SU-DHL-6 (cell line): Measurements from ENCODE around the gene HECW1.

Experiments
- H2AFZ ChIP-seq: fragments of 200-600 bp; sonication (generic); 2 replicates; pipeline ENCODE4 v1.6.1; 2014; ENCODE audit warnings: low read depth, mild to moderate bottlenecking, moderate library complexity, mixed read lengths, antibody characterized with exemption, low read length; ENCODE audit not compliant: severe bottlenecking
- H3F3A ChIP-seq: fragments of 200-600 bp; shearing (Covaris generic); 2 replicates; pipeline ENCODE4 v1.6.0; 2016; ENCODE audit warnings: antibody characterized with exemption, mild to moderate bottlenecking; ENCODE audit not compliant: insufficient read depth
- H3K27ac ChIP-seq: fragments of 200-600 bp; sonication (generic); 2 replicates; pipeline ENCODE4 v1.5.1; 2016; ENCODE audit warnings: low read depth, mild to moderate bottlenecking, low read length, moderate library complexity, mixed read lengths
- H3K27me3 ChIP-seq: fragments of 200-600 bp; sonication (generic), shearing (Covaris generic); 2 replicates; pipeline ENCODE4 v1.6.0; 2014; ENCODE audit warnings: mild to moderate bottlenecking, low read length
- H3K36me3 ChIP-seq: fragments of 200-600 bp; sonication (generic); 2 replicates; pipeline ENCODE4 v1.6.1; 2014; ENCODE audit warnings: mild to moderate bottlenecking, low read length, mixed read lengths
- H3K4me2 ChIP-seq: fragments of 300-600, 200-600 bp; shearing (Covaris generic), sonication (generic); 2 replicates; pipeline ENCODE4 v1.6.0; 2014; ENCODE audit warnings: low read length, low read depth, mild to moderate bottlenecking; ENCODE audit not compliant: poor library complexity, severe bottlenecking
- H3K4me3 ChIP-seq: fragments of 200-600 bp; sonication (generic); 2 replicates; pipeline ENCODE4 v1.5.1; 2014; ENCODE audit warnings: antibody characterized with exemption, low read length, mild to moderate bottlenecking, mixed read lengths; ENCODE audit not compliant: insufficient read depth, poor library complexity, severe bottlenecking
- H3K79me2 ChIP-seq: fragments of 200-600 bp; sonication (generic); 2 replicates; pipeline ENCODE4 v1.6.1; 2014; ENCODE audit warnings: mild to moderate bottlenecking, low read length, moderate library complexity; ENCODE audit not compliant: insufficient read depth
- H3K9ac ChIP-seq: fragments of 200-600 bp; sonication (generic); 2 replicates; pipeline ENCODE4 v1.7.0; 2014; ENCODE audit warnings: mild to moderate bottlenecking, low read length
- H3K9me2 ChIP-seq: fragments of 200-600 bp; sonication (generic); replicated peaks from 2 replicates; pipeline ENCODE4 v1.6.1; 2014; ENCODE audit warnings: low read length; ENCODE audit not compliant: insufficient read depth
- H3K9me3 ChIP-seq: fragments of 200-600 bp; sonication (generic); 2 replicates; pipeline ENCODE4 v1.6.1; 2014; ENCODE audit warnings: low read length, mixed read lengths; ENCODE audit not compliant: insufficient read depth
- H4K20me1 ChIP-seq: fragments of 200-600 bp; sonication (generic); 2 replicates; pipeline ENCODE4 v1.6.1; 2014; ENCODE audit warnings: low read depth, mild to moderate bottlenecking, antibody characterized with exemption, low read length, moderate library complexity, mixed read lengths
- CTCF ChIP-seq: fragments of 200-600 bp; sonication (generic); IDR thresholded peaks from one replicate; pipeline ENCODE4 v1.5.1; 2017; ENCODE audit warnings: antibody characterized with exemption, mild to moderate bottlenecking, low read length, moderate library complexity; ENCODE audit not compliant: insufficient read depth, poor library complexity, severe bottlenecking
- EZH2phosphoT487 ChIP-seq: fragments of 200-600 bp; sonication (generic), shearing (Covaris generic); conservative IDR thresholded peaks from 2 replicates; pipeline ENCODE4 v1.6.1; 2018; ENCODE audit warnings: mild to moderate bottlenecking, antibody characterized with exemption, low read length, moderate library complexity, mixed read lengths

HECW1 gene

GRCh38 chr7:43441231-43442130 lies 329.0 kb downstream of the HECW1 start:
- H3K9me2 ChIP-seq, result no peaks in the 10 kb centered on the region
- no peaks in the 10 kb centered on the region for H3K36me3 ChIP-seq
- H3K27ac ChIP-seq, result no peak overlapping the region
- TF ChIP-seq EZH2phosphoT487, result no peak
- no peak for TF ChIP-seq CTCF
- no peaks in the 10 kb centered on the region for H3K27me3 ChIP-seq
- no peaks in the 10 kb centered on the region for H3K79me2 ChIP-seq
- H3K4me2 ChIP-seq, result no peak overlapping the region
- no peak overlapping the region for H2AFZ ChIP-seq
- no peak overlapping the region for H3K9ac ChIP-seq
- no peaks in the 10 kb centered on the region for H4K20me1 ChIP-seq
- H3K9me3 ChIP-seq, result no peaks in the 10 kb centered on the region
- no peak overlapping the region for H3K4me3 ChIP-seq
- no peaks in the 10 kb centered on the region for H3F3A ChIP-seq

- no peak overlapping the region for H3K4me3 ChIP-seq
- no peaks in the 10 kb centered on the region for H3K9me3 ChIP-seq
- no peak overlapping the region for H3K4me2 ChIP-seq
- H3K36me3 ChIP-seq, result no peaks in the 10 kb centered on the region
- no peaks in the 10 kb centered on the region for H3F3A ChIP-seq
- H3K27me3 ChIP-seq, result no peaks in the 10 kb centered on the region
- H3K9ac ChIP-seq, result no peak overlapping the region
- H4K20me1 ChIP-seq, result no peaks in the 10 kb centered on the region
- TF ChIP-seq EZH2phosphoT487 (no peak), CTCF (no peak)
- no peak overlapping the region for H2AFZ ChIP-seq
- no peaks in the 10 kb centered on the region for H3K9me2 ChIP-seq
- H3K79me2 ChIP-seq, result no peaks in the 10 kb centered on the region
- no peak overlapping the region for H3K27ac ChIP-seq
These were observed 330.9 kb downstream of the HECW1 start for GRCh38 chr7:43443381-43443780.

GRCh38 chr7:43444711-43445578 lies 332.5 kb downstream of the HECW1 start:
- no peak overlapping the region for H3K4me3 ChIP-seq
- H3K36me3 ChIP-seq, result no peaks in the 10 kb centered on the region
- H4K20me1 ChIP-seq, result no peaks in the 10 kb centered on the region
- TF ChIP-seq CTCF (no peak), EZH2phosphoT487 (no peak)
- no peak overlapping the region for H3K9ac ChIP-seq
- no peak overlapping the region for H3K4me2 ChIP-seq
- no peaks in the 10 kb centered on the region for H3F3A ChIP-seq
- H3K79me2 ChIP-seq, result no peaks in the 10 kb centered on the region
- H3K27me3 ChIP-seq, result no peaks in the 10 kb centered on the region
- no peaks in the 10 kb centered on the region for H3K9me3 ChIP-seq
- no peaks in the 10 kb centered on the region for H3K9me2 ChIP-seq
- H2AFZ ChIP-seq, result no peak overlapping the region
- no peak overlapping the region for H3K27ac ChIP-seq
